Fibroblast of villous mesenchyme (primary cell): ENCODE measurements around the gene ATRX. TPM values are rescaled to one million over a fixed set of nuclear protein-coding genes. Genes with fewer than 3 reads are reported as not detected.

Experiments
- DNase-seq: peaks from one replicate; pipeline ENCODE4 v3.0.0-alpha.2; 2010; ENCODE audit warnings: low read depth
- H3K4me3 ChIP-seq: 2 replicates; pipeline ENCODE4 v1.5.1; 2011; ENCODE audit warnings: low read depth, mild to moderate bottlenecking, low read length
- small RNA-seq: library from RNA; depleted of rRNA; stranded (forward); fragments of <200 nt; gene quantifications from one replicate; pipeline ENCODE3, GENCODE V24; 2012
- total RNA-seq: library from RNA; depleted of rRNA; stranded (reverse); fragments of >200 nt; gene quantifications from 2 replicates; pipeline ENCODE4 v1.2.3, GENCODE V29; 2012
- TF ChIP-seq, protein P1 (sequence below): IDR thresholded peaks from 2 replicates; pipeline ENCODE4 v1.5.1; 2012; ENCODE audit warnings: low read depth, mild to moderate bottlenecking, low read length; ENCODE audit not compliant: insufficient read depth

The ATRX gene
- total RNA-seq, 1 donor = 92.8 TPM

DNA sequence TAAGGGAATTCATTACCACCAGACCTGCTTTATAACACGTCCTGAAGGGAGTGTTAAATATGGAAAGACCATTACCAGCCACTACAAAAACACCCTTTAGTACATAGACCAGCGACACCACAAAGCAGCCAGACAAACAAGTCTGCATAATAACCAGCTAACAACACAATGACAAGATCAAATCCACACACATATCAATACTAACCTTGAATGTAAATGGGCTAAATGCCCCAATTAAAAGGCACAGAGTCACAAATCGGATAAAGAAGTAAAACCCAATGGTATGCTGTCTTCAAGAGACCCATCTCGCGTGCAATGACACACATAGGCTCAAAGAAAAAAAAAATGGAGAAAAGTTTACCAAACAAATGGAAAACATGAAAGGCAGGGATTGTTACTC lies 302.0 kb downstream of the ATRX start:
- TF ChIP-seq, protein P1, sequence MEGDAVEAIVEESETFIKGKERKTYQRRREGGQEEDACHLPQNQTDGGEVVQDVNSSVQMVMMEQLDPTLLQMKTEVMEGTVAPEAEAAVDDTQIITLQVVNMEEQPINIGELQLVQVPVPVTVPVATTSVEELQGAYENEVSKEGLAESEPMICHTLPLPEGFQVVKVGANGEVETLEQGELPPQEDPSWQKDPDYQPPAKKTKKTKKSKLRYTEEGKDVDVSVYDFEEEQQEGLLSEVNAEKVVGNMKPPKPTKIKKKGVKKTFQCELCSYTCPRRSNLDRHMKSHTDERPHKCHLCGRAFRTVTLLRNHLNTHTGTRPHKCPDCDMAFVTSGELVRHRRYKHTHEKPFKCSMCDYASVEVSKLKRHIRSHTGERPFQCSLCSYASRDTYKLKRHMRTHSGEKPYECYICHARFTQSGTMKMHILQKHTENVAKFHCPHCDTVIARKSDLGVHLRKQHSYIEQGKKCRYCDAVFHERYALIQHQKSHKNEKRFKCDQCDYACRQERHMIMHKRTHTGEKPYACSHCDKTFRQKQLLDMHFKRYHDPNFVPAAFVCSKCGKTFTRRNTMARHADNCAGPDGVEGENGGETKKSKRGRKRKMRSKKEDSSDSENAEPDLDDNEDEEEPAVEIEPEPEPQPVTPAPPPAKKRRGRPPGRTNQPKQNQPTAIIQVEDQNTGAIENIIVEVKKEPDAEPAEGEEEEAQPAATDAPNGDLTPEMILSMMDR = no peak
- no peak overlapping the region for H3K4me3 ChIP-seq
- DNase-seq = no peak

DNA sequence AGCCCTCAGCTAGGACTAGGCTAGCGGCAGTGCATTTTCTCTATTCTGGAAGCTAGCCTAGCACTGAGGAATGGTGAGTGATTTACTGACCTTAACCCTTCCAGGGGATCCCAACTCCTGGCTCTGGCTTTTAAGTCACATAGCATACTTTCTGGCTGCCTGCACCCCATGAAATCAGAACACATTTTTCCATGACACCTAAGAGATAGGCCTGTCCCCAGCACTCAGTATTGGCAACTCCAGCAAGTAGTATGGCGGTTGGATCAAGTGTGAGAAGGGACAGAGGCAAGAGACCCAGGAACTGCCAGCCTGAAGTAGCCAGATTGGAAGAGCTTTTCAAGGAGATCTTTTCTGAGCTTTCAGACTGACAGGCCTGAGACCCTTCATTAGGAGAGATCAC lies 330.6 kb downstream of the ATRX start:
- no peak overlapping the region for H3K4me3 ChIP-seq
- TF ChIP-seq, protein P1 = no peak
- no peak for DNase-seq

Small RNA genes within 50 kb of the gene (small RNA-seq; reads per million reads assigned to genes)
- gene FABP5P15 = not detected

Other genes with a start within 250 kb of the ATRX start
- gene MAGT1, start 109.2 kb upstream of the ATRX start, total RNA-seq = 88.9 and 118 TPM in 2 replicates
- gene COX7B, start 113.3 kb upstream of the ATRX start, total RNA-seq = 195 and 196 TPM in 2 replicates
- gene ATP7A, start 124.5 kb upstream of the ATRX start, total RNA-seq = 12.1 and 12.6 TPM in 2 replicates
- 0.43 TPM in 1 of 2 replicates, not detected in the other for gene PGAM4, start 183.4 kb upstream of the ATRX start, total RNA-seq